ENCODE data around the gene CCDC171.

GRCh38 chr9:15722888-15723287 is 170.0 kb downstream of the CCDC171 start:
- TF ChIP-seq CTCF (IDR thresholded peaks at IDR 0.05; ENCODE audit: low read depth, low read length, missing input control) (no peak), RXRA (IDR thresholded peaks at IDR 0.05) (no peak), ZBTB33 (IDR thresholded peaks at IDR 0.05) (no peak), FOXA1 (IDR thresholded peaks at IDR 0.05) (no peak)

Measured in liver (tissue), 3 donors.